NB4 (cell line): ENCODE data around the gene ARL5C.

ENCODE experiments used
- DNase-seq: peaks from one replicate; pipeline ENCODE4 v3.0.0; 2010; ENCODE audit warnings: low read depth
- H3K4me3 ChIP-seq: one replicate; pipeline ENCODE4 v1.5.1; 2011; ENCODE audit warnings: mild to moderate bottlenecking, low read depth, low read length, moderate library complexity
- MYC ChIP-seq: IDR thresholded peaks from 2 replicates; pipeline ENCODE4 v1.6.1; 2011; ENCODE audit warnings: low read depth, low read length
- POLR2A ChIP-seq: IDR thresholded peaks from 2 replicates; pipeline ENCODE4 v1.6.1; 2011; ENCODE audit warnings: mild to moderate bottlenecking; ENCODE audit not compliant: insufficient read length; ENCODE audit errors: extremely low read depth
- TF ChIP-seq, protein P1 (sequence below): IDR thresholded peaks from one replicate; pipeline ENCODE4 v1.5.1; 2012; ENCODE audit warnings: low read depth, low read length
- TF ChIP-seq, protein P2 (sequence below): IDR thresholded peaks from 2 replicates; pipeline ENCODE4 v1.6.1; 2011; ENCODE audit warnings: low read depth, low read length

ARL5C gene

DNA sequence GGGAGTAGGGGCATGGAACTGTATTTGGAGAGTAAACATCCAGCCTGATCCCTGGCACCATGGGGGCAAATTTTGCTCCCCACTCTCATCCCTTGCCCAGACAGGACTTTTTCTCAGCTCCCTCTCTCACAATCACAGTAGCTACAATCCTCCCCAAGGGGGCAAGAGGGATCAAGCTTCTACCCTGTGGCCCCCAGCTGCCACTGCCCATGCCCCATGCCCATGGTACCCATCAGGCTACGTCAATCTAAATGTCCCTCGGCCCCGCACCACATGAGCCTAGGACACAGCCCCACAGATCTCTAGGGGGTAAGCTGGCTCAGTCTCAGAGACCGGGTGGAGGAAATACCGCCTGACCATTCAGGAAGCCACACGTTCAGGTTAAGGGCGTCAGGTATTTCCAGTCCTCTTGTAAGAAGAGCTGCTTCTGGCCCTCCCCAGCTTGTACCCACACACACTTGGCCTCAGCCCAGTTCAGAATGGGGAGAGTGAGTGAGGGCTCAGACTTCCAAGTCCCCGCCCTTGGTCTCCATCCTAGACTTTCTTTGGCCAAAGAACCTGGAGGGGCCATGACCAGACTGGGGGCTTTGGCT lies 29.7 kb upstream of the ARL5C start:
- no peak overlapping the region for H3K4me3 ChIP-seq
- TF ChIP-seq, protein P1, sequence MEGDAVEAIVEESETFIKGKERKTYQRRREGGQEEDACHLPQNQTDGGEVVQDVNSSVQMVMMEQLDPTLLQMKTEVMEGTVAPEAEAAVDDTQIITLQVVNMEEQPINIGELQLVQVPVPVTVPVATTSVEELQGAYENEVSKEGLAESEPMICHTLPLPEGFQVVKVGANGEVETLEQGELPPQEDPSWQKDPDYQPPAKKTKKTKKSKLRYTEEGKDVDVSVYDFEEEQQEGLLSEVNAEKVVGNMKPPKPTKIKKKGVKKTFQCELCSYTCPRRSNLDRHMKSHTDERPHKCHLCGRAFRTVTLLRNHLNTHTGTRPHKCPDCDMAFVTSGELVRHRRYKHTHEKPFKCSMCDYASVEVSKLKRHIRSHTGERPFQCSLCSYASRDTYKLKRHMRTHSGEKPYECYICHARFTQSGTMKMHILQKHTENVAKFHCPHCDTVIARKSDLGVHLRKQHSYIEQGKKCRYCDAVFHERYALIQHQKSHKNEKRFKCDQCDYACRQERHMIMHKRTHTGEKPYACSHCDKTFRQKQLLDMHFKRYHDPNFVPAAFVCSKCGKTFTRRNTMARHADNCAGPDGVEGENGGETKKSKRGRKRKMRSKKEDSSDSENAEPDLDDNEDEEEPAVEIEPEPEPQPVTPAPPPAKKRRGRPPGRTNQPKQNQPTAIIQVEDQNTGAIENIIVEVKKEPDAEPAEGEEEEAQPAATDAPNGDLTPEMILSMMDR: no peak
- TF ChIP-seq MYC (no peak), POLR2A (no peak)
- TF ChIP-seq, protein P2, sequence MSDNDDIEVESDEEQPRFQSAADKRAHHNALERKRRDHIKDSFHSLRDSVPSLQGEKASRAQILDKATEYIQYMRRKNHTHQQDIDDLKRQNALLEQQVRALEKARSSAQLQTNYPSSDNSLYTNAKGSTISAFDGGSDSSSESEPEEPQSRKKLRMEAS: no peak
- DNase-seq: no peak

GRCh38 chr17:39194985-39195524 lies 29.1 kb upstream of the ARL5C start:
- DNase-seq: no peak
- TF ChIP-seq MYC (no peak), POLR2A (no peak)
- TF ChIP-seq, protein P2: no peak
- TF ChIP-seq, protein P1: no peak
- no peak overlapping the region for H3K4me3 ChIP-seq

GRCh38 chr17:39194089-39194984 lies 28.4 kb upstream of the ARL5C start:
- TF ChIP-seq MYC: no peak
- TF ChIP-seq, protein P1: peak; percentile 25
- no peak overlapping the region for H3K4me3 ChIP-seq
- peak; percentile 62 for DNase-seq

GRCh38 chr17:39193346-39193745 lies 27.4 kb upstream of the ARL5C start:
- TF ChIP-seq MYC: no peak; the same call in 1 of the 2 replicates
- no peak for TF ChIP-seq POLR2A
- TF ChIP-seq, protein P1: no peak
- TF ChIP-seq, protein P2: no peak
- no peak overlapping the region for H3K4me3 ChIP-seq
- DNase-seq: peak; percentile 71

DNA sequence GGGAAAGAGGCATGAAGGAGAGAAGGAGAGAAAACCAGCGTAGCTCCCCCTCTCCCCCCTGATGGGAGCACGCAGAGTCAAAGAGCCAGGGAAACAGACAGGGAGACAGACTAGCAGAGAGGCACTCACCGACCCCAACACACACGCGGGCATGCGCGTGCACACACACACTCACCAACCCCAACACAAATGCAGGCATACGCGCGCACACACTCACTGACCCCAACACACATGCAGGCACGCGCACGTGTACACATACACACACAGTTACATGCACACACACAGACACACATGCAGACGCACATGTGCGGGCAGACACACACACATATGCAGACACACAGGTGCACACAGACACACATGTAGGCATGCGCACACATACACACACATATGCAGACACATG lies 26.9 kb upstream of the ARL5C start:
- no peak for DNase-seq
- no peak overlapping the region for H3K4me3 ChIP-seq
- TF ChIP-seq, protein P1: no peak
- no peak for TF ChIP-seq MYC
